OCI-LY7 (cell line): ENCODE results near the gene FRMD8. TPM values are rescaled to one million over a fixed set of nuclear protein-coding genes. Genes with fewer than 3 reads are reported as not detected.

Experiments used
- BruUV-seq: library from RNA; stranded (reverse); fragments of 400-500 nt; replicated peaks from 2 replicates; lab custom pipeline; 2021; lab: Mats Ljungman, UMichigan
- CTCF ChIA-PET: fragments of 300-600 bp; sonication (Branson Sonifier 250); formaldehyde crosslinking; loops from one replicate; lab custom pipeline; 2022; ENCODE audit warnings: antibody characterized with exemption; ENCODE audit not compliant: unreplicated experiment; lab: Charles Lee
- POLR2A ChIA-PET: fragments of 300-600 bp; sonication (Branson Sonifier 250); formaldehyde crosslinking; loops from one replicate; lab custom pipeline; 2022; ENCODE audit warnings: antibody characterized with exemption; lab: Charles Lee
- DNase-seq: peaks from one replicate; pipeline ENCODE4 v3.0.0-alpha.2; 2015; ENCODE audit warnings: low spot score
- H2AFZ ChIP-seq: fragments of 200-600 bp; sonication (generic), shearing (Covaris generic); 2 replicates; pipeline ENCODE4 v1.6.1; 2014; ENCODE audit warnings: mild to moderate bottlenecking, antibody characterized with exemption, low read length, moderate library complexity
- H3K27ac ChIP-seq: fragments of 200-600 bp; sonication (generic); 2 replicates; pipeline ENCODE4 v1.5.1; 2014; ENCODE audit warnings: mixed run types, low read depth, mild to moderate bottlenecking, moderate library complexity, low read length, inconsistent platforms; ENCODE audit not compliant: poor library complexity, severe bottlenecking
- H3K36me3 ChIP-seq: fragments of 200-600 bp; sonication (generic); 2 replicates; pipeline ENCODE4 v1.6.1; 2014; ENCODE audit warnings: mild to moderate bottlenecking, antibody characterized with exemption, low read length, moderate library complexity, mixed read lengths; ENCODE audit not compliant: insufficient read depth
- H3K4me1 ChIP-seq: fragments of 200-600 bp; sonication (generic); 2 replicates; pipeline ENCODE4 v1.5.1; 2014; ENCODE audit warnings: mild to moderate bottlenecking, low read length; ENCODE audit not compliant: insufficient read depth, poor library complexity, severe bottlenecking
- H3K4me2 ChIP-seq: fragments of 200-600 bp; sonication (generic); 2 replicates; pipeline ENCODE4 v1.6.1; 2014; ENCODE audit warnings: mild to moderate bottlenecking, low read length
- H3K4me3 ChIP-seq: fragments of 200-600 bp; sonication (generic); 2 replicates; pipeline ENCODE4 v1.5.1; 2014; ENCODE audit warnings: mild to moderate bottlenecking, low read depth, low read length; ENCODE audit not compliant: poor library complexity, severe bottlenecking
- H3K79me2 ChIP-seq: fragments of 200-600 bp; sonication (generic); 2 replicates; pipeline ENCODE4 v1.6.1; 2016; ENCODE audit warnings: low read depth, mild to moderate bottlenecking, low read length, moderate library complexity, mixed read lengths; ENCODE audit not compliant: insufficient read depth
- H3K9me2 ChIP-seq: fragments of 200-600 bp; sonication (generic); 2 replicates; pipeline ENCODE4 v1.6.1; 2016; ENCODE audit warnings: mild to moderate bottlenecking, low read length, mixed read lengths; ENCODE audit not compliant: insufficient read depth
- H3K9me3 ChIP-seq: fragments of 200-600 bp; sonication (generic); 2 replicates; pipeline ENCODE4 v1.6.1; 2014; ENCODE audit warnings: mild to moderate bottlenecking, mixed run types, low read length, mixed read lengths
- H4K20me1 ChIP-seq: fragments of 200-600 bp; sonication (generic); 2 replicates; pipeline ENCODE4 v1.6.1; 2014; ENCODE audit warnings: mild to moderate bottlenecking, antibody characterized with exemption, low read length, moderate library complexity, mixed read lengths; ENCODE audit not compliant: insufficient read depth
- EZH2phosphoT487 ChIP-seq: fragments of 200-600 bp; sonication (generic); IDR thresholded peaks from 2 replicates; pipeline ENCODE4 v1.6.1; 2018; ENCODE audit warnings: low read depth, borderline replicate concordance, mild to moderate bottlenecking, mixed run types, antibody characterized with exemption, low read length, moderate library complexity, mixed read lengths
- intact Hi-C: fragments of 100-400 bp; cut with micrococcal nuclease; formaldehyde crosslinking; loops from one replicate; pipeline ENCODE4 v1.10.0; 2022; ENCODE audit not compliant: unreplicated experiment
- total RNA-seq, 2 experiments: library from RNA; depleted of rRNA in 1 of 2; stranded (reverse); fragments of >200 nt in 1 of 2; shearing (Covaris generic) in 1 of 2; gene quantifications; 2 replicates each; pipeline ENCODE4 v1.2.3, GENCODE V29; 2014 to 2022
- TF ChIP-seq, protein P1 (sequence below): fragments of 200-600 bp; sonication (generic); conservative IDR thresholded peaks from 2 replicates; pipeline ENCODE4 v1.5.1; 2014; ENCODE audit warnings: mild to moderate bottlenecking, antibody characterized with exemption, low read length, moderate library complexity, mixed read lengths

FRMD8 gene
- total RNA-seq, 2 experiments from 2014 or later = 37.6 to 55.8 TPM

DNA sequence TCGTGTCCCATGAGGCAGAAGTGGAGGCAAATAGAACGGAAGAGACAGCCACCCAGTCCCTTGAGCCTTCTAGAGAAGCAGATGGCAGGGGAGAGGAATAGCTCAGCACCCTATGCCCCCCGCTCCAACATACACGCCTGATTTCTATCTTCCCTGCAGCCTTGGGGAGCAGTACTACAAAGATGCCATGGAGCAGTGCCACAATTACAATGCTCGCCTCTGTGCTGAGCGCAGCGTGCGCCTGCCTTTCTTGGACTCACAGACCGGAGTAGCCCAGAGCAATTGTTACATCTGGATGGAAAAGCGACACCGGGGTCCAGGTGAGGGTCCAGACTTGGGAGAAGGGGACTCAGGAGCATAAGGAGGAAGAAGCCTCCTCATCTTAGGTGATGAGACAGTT, 46.2 kb upstream of the FRMD8 start:
- peaks cover 27% of the 10 kb centered on the region for H3K79me2 ChIP-seq
- H2AFZ ChIP-seq = no peak overlapping the region
- H3K27ac ChIP-seq = no peak overlapping the region
- no peak for TF ChIP-seq EZH2phosphoT487
- TF ChIP-seq, protein P1, sequence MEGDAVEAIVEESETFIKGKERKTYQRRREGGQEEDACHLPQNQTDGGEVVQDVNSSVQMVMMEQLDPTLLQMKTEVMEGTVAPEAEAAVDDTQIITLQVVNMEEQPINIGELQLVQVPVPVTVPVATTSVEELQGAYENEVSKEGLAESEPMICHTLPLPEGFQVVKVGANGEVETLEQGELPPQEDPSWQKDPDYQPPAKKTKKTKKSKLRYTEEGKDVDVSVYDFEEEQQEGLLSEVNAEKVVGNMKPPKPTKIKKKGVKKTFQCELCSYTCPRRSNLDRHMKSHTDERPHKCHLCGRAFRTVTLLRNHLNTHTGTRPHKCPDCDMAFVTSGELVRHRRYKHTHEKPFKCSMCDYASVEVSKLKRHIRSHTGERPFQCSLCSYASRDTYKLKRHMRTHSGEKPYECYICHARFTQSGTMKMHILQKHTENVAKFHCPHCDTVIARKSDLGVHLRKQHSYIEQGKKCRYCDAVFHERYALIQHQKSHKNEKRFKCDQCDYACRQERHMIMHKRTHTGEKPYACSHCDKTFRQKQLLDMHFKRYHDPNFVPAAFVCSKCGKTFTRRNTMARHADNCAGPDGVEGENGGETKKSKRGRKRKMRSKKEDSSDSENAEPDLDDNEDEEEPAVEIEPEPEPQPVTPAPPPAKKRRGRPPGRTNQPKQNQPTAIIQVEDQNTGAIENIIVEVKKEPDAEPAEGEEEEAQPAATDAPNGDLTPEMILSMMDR = no peak
- no peaks in the 10 kb centered on the region for H3K9me3 ChIP-seq
- H3K9me2 ChIP-seq = no peaks in the 10 kb centered on the region
- intact Hi-C loops = no loop called here
- H3K4me2 ChIP-seq = no peak overlapping the region
- DNase-seq = no peak
- H3K4me1 ChIP-seq = peaks cover 3% of the 10 kb centered on the region
- no peak overlapping the region for H3K4me3 ChIP-seq
- CTCF ChIA-PET = no interaction called here
- H3K36me3 ChIP-seq = peaks cover 78% of the 10 kb centered on the region
- peaks cover 15% of the 10 kb centered on the region for H4K20me1 ChIP-seq
- no TSS peak for BruUV-seq
- POLR2A ChIA-PET = interaction anchor here (1.1 kb wide), 1 partner anchor 8 kb away, joined by 3 read pairs; no protein-coding TSS in a partner anchor

DNA sequence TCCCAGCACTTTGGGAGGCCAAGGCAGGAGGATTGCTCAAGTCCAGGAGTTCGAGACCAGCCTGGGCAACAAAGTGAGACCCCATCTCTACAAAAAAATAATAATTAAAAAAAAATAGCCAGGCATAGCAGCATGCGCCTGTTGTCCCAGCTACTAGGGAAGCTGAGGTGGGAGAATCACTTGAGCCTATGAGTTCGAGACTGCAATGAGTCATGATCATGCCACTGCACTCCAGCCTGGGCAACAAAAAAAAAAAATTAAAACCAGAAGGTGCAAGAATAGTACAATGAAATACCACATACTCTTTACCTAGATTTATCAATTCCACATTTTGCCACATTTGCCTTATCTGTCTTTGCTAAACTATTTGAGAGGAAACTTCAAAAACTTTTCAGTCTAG, 44.6 kb upstream of the FRMD8 start:
- H3K36me3 ChIP-seq = peaks cover 82% of the 10 kb centered on the region
- peaks cover 12% of the 10 kb centered on the region; the same call in 1 of the 2 replicates for H4K20me1 ChIP-seq
- no peak overlapping the region for H3K4me3 ChIP-seq
- no peaks in the 10 kb centered on the region for H3K9me2 ChIP-seq
- intact Hi-C loops = no loop called here
- DNase-seq = no peak
- H2AFZ ChIP-seq = no peak overlapping the region
- POLR2A ChIA-PET = interaction anchor here (0.6 kb wide), 1 partner anchor 54 kb away, joined by 3 read pairs; no protein-coding TSS in a partner anchor
- no peak overlapping the region for H3K27ac ChIP-seq
- CTCF ChIA-PET = no interaction called here
- BruUV-seq = no TSS peak
- H3K4me2 ChIP-seq = no peak overlapping the region
- peaks cover 13% of the 10 kb centered on the region; the same call in 1 of the 2 replicates for H3K79me2 ChIP-seq
- no peaks in the 10 kb centered on the region for H3K9me3 ChIP-seq
- TF ChIP-seq EZH2phosphoT487 = no peak
- TF ChIP-seq, protein P1 = no peak
- no peaks in the 10 kb centered on the region for H3K4me1 ChIP-seq

DNA sequence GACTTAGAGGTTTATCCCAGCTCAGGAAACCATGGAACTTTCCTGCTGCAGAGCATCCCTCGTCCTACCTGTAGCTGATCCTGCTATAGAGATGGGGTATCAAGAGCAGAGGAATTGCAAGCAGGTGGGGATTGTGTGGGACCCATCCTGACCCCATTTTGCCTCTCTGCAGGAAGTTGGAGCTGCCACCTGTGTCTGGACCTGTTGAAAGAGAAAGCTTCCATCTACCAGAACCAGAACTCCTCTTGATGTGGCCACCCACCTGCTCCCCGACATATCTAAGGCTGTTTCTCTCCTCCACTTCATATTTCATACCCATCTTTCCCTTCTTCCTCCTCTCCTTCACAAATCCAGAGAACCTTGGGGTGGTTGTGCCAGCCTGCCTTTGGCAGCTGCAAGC, 34.9 kb upstream of the FRMD8 start:
- BruUV-seq = no TSS peak

More for the DNA sequence above, 34.9 kb upstream of the FRMD8 start:
- Histone ChIP-seq H3K9me2 (no peaks in the 10 kb centered on the region), H3K4me3 (no peak overlapping the region), H3K36me3 (peaks cover 61% of the 10 kb centered on the region), H2AFZ (no peak overlapping the region), H3K4me2 (no peak overlapping the region), H3K9me3 (no peaks in the 10 kb centered on the region), H3K79me2 (no peaks in the 10 kb centered on the region), H4K20me1 (no peaks in the 10 kb centered on the region), H3K27ac (no peak overlapping the region), H3K4me1 (peaks cover 10% of the 10 kb centered on the region)
- no peak for DNase-seq
- intact Hi-C loops = no loop called here
- TF ChIP-seq, protein P1 = no peak
- no peak for TF ChIP-seq EZH2phosphoT487
- POLR2A ChIA-PET = no interaction called here
- CTCF ChIA-PET = interaction anchor here (1.7 kb wide), 1 partner anchor 22 kb away, joined by 5 read pairs; no protein-coding TSS in a partner anchor
